Dedifferentiated amniotic fluid mesenchymal stem cell (primary cell): ENCODE measurements around the gene DAZAP1.

Experiments
- DNase-seq: peaks from one replicate; pipeline ENCODE4 v3.0.0-alpha.2; 2016; ENCODE audit errors: extremely low spot score

The DAZAP1 gene

DNA sequence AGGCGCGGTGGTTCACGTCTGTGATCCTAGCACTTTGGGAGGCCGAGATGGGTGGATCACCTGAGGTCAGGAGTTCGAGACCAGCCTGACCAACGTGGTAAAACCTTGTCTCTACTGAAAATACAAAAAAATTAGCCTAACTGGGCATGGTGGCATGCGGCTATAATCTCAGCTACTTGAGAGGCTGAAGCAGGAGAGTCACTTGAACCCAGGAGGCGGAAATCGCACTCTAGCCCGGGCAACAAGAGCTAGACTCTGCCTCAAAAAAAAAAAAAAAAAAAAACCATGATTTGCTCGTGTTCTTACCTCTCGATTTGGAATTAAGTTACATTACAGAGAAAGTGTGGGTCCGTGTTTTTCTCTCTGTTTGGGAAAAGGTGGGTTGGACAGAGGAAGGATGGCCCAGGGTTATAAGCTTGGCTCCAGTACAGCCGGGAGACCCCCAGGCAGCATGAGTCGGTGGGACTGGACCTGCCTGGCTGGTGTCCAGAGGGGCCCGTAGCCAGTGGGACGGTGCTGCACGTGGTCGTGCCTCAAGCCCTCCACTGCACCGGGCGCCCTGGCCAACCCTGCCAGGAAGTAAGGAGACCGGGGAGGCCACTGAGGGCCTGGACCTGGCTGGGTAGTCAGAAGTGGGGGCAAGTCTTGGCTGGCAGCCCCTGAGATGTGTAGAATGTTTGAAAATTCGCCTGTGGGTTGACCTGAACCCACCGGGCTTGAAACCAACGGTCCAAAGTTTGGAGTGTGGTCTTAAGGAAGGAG, 34.5 kb downstream of the DAZAP1 start:
- no peak for DNase-seq

DNA sequence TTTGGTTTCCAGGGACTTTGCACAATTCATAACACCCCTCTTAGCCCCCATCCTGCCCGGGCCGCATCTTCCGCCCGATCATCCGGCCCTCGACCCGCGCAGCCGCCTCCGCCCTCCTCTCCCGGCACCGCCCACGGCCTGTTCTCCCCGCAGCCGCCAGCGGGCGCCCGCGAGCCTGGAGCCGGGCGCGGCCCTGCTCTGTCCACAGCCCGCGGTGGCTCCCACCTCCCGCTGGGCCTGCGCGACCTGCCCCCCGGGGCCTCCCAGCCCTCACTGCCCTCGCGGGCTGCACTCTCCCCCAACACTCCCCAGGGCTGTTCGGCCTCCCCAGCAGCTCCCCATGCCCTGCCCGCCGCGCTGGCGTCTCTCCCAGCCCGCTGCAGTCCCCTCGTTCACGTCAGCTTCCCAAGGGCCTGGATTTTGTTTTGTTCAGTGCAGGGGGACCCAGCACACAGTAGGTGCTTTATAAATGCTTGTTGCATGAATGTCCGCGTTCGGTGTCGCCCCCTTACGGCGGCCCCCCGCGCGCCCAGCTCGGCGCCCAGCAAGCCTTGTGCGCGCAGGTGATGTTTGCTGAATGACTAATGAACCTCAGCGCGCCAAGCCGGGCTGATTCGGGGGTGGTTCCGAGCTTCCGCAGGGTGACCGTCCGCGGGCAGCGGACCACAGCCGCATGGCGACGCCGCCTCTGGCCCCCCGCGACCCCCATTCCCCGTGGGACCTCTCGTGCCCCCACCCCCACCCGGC, 38.0 kb downstream of the DAZAP1 start:
- DNase-seq, result peak; percentile 35

DNA sequence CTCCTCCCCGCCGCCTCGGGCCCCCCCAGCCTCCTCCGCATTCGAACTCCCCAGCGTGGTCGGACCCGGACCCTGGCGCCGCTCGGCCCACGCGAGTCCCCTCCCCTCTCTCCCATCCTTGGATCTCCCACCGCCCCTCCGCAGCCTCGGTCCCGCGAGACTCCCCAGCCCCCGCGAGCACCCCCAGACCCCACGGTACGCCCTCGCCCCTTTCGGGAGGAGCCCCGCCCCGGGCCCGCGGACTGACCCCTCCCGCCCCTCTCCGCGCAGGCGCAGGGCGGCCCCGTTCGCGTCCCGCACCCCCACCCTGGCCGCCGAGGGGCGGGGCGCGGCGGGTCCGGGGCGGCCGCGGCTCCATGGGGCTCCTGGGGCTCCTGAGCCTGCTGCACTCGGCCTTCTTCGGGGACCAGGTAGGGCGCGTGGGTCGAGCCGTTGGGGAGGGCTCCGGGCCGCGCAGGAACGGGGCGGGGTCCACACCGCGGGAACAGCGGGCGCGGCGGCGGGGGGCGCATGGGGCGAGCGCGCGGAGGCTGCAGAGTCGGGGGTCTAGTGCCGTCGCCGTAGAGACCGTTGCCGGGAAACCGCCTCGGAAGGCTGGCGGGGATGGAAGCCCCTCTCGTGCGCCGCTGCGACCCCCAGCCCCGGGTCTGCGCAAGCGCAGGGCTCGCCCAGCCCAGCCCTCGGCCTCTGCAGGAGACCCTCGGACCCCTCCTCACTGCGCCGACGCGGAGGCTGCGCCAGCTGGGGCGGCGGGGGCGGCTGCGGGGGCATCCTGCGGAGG, 38.7 kb downstream of the DAZAP1 start:
- DNase-seq, result no peak

DNA sequence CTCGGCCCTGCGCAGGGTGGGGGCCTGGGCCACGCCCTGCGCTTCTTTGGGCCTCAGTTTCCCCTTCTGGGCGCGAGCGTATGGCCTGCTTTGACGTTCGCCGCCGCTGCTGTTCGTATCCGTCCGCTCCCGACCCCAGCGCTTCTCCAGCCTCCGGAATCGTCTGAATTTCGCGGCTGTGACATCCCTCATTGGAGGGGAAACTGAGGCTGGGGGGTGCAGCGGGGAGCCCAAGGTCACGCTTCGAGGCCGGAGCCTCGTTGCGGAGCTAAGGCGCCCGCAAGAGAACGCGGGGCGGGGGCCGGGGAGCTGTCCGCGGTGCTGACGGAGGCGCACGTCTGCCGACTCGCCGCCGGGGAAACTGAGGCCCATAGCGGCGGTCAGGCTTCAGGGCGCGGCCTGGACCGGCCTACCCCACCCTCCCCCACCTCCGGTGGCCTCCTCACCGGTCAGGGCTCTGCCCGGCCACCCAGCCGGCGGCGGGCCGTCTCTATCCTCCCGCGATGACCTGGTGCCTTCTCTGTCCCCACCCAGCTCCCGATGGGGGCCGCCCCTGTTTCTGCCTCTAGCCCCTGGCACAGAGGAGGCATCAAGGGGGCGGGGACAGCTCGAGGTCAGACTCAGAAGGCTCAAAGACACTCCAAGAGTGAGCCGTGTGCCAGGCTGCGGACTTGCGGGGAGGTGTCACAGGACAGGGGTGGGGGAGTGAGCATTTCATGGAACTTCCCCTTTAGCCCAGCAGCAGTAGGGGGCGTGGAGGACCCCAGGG, 39.5 kb downstream of the DAZAP1 start:
- DNase-seq, result no peak

DNA sequence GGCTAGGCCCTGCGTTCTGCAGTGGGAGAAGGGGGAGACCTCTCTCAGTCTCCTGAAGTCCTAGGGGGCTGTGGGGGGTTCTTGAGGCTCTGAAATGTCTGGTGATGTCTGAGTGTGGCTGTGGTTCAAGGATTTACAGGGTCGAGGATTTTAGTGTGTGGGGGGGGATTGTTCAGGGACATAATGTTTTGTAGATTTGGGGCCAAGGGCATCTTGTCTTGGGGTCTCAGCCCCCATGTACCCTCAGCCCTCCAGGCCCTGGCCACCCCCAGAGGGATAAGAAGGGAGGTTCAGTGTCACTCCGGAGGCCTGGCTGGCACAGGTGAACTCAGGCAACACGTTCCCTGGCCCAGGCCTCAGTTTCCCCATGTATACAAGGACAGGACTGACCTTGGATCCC, 40.1 kb downstream of the DAZAP1 start:
- no peak for DNase-seq

DNA sequence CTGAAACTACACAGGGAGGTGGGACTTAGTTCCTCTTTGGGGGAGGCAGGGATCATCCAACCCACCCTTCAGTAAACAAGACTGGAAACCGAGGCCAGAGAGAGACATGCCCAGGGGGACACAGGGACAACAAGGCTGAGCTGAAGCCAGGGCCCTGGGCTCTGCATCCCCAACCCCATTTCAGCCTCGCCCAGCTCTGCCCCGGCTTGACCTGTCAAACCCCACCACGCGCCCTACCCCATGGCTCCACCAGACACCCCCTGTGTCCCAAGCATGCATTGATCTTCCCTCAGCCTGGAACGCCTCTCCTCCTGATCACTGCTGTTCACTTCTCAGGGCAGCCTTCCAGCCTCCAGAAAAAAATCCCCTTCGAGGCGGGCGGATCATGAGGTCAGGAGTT, 40.6 kb downstream of the DAZAP1 start:
- no peak for DNase-seq

DNA sequence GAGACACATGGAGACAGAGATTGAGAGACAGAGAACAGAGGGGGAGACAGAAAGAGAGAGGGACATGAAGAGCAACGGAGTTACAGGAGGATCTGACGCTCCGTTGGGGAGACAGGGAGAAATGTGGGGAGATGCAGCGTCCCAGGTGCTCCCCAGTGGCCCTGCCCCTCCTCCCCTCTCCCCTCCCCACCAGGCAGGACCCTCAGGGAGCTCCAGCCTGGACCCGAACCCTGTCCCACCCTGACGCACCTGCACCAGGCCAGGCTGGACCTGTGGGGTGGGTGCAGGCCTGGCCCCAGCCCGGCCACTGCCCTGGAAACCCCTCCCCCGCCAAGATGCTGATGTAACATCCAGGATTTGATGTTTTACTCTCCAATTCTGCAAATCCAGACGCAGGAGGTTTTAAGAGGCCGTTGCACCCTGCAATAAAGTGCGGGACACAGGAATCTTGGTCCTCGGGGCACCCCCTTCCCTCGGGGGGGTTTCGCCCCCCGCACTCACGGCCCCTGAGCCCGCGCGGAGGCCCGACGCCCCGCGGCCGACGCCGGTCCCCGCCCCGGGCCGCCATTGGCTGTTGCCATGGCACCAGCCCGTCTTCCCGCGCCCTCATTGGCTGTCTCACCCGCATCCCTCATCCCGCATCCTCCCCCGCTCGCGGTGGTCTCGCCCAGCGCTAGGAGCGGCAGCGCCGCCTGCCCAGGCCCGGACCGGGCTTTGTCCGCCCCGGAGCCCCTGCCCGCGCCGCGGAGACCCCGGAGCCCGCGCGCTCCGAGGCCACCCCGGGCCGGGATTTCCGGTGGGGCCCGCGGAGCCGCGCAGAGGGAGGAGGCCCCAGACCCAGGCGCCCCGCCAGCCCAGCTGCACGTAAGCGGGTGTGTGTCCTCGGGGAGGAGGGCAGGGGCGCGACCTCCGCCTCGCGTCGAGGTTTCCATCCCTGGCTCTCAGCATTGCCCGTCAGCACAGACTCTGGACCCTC, 42.4 kb downstream of the DAZAP1 start, which contains the start of gene APC2:
Gene APC2, plus strand, starts transcription at position 655 of the 976 bp plus-strand sequence. CDS start 2,881 bp downstream, outside the sequence.
- no peak for DNase-seq

DNA sequence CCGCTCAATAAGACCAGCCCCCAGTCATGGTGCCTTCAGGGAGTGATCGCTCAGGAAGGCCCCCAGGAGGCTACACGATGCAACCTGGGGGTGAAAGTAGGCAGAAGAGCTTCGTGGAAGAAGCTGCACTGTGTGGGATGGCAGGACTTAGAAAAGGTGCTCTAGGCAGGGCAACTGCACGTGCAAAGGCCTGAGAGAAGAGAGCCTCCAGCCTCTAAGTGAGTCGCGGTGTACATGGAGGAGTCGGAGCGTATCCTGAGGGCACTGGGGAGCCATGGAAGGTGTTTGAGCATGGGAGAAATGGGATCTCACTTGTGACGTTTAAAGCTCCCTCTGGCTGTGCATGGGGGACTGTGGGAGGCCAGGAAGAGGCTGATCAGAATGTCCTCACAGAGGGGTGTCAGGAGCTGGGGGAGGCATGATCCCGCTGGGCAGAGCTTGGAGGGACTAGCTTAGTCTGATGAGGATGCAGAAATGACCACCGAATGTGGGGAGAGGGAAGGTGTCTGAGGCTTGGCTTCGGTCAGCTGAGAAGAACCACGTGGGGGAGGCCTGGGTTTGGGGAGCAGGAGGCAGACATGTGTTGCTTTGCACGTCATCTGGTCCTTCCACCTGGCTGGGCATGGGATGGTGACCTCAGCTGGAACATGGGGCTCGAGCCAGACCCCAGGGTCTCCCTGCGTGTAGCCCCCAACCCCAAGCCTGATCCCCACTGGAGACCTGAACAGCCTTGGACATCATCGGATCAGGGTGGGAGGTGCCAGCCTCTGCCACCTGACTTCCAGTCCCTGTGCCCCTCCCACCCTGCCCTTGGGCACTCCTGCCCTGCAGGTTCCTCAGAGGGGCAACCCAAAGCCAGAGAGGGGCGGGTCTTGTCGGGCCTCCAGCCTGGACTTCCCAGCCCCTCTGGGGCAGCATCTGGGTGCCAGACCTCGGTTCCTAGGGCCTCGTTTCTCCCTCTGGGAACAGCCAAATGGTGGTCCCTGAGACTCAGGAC, 43.6 kb downstream of the DAZAP1 start:
- no peak for DNase-seq

DNA sequence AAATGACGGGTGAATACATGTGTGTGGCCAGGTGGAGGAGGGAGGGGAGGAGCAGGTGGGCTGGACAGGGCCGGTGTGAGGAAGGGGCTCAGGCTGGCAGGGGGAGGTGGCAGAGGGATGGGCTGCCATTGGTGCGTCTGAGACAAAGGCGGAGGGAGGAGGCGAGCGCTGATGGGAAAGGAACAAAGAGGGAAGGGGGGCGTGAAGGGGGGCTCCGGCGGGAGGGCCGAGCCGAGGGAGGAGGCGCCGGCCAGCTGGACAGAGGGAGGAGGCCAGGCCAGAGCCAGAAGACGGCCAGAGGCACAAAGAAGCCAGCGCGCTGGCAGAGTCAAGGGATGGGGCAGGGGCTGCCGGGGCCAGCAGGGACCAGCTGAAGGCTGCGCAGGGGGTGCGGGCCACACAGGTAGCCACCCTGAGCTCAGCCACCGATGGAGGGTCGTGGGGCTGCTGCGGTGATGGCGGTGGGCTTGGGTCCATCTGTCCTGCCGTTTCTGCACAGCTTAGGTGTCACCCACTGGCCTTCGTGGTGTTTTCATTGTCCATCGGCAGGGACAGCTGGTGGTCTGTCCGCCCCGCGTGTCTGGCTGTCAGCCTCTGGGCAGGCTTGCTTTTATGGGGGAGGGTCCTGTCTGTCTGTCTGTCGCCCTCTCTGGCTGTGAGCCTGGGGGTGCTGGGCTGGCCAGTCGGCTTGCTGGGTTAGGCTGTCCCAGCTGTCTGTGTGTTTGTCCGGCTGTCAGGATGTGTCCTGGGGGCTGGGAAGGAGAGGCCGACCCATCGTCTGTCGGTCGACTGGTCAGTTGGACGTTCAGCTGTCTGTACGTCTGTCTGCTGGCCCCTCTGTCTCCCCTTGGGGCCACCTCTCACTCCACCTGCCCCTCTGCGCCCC, 44.8 kb downstream of the DAZAP1 start:
- no peak for DNase-seq

DNA sequence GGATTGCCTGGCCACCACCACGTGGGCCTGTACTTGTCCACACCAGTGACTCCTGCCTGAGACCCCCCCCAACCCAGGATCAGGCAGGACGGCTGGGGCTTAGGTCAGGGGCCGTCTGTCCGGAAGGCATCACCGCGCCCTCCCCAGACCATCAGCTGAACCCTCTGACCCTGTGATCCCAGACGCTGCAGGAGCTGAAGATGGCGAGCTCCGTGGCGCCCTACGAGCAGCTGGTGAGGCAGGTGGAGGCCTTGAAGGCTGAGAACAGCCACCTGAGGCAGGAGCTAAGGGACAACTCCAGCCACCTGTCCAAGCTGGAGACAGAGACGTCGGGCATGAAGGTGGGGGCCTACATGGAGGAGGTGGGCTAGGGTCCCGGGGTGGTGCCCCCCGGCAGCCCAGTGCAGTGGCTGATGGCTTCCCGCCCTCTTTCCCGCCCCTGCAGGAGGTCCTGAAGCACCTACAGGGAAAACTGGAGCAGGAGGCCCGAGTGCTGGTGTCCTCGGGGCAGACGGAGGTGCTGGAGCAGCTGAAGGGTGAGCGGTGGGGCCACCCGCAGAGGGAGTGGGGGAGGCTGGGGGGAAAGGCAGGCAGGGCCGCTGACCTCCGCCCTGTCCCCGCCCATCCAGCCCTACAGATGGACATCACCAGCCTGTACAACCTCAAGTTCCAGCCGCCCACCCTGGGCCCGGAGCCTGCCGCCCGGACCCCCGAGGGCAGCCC, 45.6 kb downstream of the DAZAP1 start:
- DNase-seq, result no peak

DNA sequence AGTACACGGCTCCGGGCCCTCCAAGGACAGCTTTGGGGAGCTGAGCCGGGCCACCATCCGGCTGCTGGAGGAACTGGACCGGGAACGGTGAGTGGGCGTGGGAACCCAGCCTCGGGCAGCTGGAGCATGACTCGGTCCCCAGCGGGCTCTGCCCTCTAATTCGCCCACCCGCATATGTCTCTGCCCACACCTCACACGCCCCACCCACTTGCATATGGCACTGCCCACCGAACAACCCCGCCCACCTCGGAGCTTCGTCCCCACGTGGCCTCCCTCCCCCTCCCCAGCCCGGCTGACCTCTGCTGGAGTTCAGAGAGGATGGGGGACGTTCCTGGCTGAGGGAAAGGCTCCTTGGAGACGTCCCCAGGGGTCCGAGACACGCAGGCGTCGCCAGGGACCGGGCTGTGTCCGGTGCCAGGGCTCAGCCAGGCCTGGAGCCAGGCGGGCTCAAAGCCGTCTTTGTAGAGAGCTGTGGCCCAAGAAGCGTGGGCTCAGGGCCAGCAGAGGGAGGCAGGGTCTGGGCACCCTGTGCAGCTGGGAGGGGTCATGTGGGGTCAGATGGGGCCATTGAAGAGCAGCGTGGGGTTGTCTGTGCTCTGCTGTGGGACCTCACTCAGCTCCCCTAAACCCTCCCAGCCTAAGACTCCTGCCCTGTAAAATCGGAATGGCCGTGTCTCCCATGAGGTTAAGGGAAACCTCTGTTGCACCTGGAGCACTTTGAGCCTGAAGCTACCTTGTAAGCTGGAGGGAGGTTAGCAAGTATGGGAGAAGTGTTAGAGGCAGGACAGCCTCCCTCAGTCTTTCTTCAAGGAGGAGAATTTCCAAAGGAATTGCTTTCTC, 46.4 kb downstream of the DAZAP1 start:
- no peak for DNase-seq

DNA sequence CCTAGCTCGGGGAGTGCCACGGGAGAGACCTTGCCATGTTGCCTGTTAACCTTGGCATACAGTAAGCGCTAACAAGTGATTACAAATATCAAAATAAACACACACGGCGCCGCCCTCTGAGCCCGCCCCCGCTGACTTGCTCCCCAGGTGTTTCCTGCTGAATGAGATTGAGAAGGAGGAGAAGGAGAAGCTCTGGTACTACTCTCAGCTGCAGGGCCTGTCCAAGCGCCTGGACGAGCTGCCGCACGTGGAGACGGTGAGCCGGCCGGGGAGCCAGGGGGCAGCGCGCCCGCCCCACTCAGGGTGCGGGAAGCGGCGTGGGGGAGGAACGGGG, 47.6 kb downstream of the DAZAP1 start:
- no peak for DNase-seq

DNA sequence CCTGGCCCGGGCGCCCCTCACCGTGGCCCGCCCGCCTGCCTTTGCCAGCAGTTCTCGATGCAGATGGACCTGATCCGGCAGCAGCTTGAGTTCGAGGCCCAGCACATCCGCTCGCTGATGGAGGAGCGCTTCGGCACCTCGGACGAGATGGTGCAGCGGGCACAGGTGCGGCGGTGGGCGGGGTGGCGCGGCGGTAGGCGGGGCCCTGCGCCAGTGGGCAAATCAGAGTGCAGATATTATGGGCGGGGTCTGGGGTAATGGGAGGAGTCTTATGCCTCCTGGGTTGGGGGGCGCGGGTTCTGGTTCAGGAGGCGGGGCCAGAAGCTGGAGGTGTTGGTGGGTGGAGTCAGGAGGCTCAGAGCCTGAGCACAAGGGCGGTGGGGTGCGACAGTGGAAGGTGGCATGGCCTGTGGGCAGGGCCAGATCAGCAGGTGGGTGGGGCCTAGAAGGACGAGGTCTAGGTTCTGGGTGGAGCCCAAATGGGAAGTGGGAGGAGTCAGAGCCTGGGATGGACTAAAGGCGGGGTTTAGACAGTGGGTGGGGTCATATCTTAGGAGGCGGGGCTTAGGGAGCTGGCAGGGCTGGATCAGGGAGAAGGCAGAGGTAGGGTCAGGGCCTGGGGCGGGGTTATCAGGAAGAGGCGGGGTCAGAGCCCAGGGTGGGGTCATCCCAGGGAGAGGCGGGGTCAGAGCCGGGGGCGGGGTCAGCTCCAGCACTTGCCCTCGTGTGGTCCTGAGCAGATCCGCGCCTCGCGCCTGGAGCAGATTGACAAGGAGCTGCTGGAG, 48.1 kb downstream of the DAZAP1 start:
- DNase-seq, result no peak

DNA sequence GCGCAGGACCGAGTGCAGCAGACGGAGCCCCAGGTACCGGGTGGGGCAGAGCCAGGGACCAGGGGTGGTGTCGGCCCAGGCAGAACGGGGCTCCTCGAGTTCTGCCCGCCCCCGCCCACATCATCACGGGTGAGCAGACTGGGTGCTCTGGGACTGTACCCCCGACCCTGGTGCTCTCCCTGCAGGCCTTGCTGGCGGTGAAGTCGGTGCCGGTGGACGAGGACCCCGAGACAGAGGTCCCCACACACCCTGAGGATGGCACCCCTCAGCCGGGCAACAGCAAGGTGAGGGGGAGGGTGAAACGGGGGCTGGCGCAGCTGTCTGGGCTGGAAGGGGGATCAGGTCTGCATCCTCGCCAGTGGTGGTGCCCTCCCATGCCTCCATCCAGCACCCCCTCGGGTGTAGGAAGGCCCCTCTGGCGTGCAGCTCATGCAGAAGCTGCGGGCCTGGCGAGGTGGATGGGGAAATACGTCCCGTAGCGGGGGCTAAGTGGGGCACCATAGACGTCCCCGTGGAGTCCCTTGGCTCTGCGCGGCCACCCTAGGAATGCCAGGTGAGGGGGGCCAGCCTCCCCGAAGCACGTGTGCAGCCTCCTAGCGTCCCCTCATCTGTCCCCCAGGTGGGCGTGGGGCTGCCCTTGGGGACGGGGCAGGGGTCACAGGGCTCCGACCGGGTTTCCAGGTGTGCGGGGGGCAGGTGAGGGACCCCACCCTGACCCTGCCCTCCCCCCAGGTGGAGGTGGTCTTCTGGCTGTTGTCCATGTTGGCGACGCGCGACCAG, 48.9 kb downstream of the DAZAP1 start:
- DNase-seq, result no peak
